ENCODE results near the gene ZNF808.
A peak's percentile ranks its signal among the peaks of the same experiment; 100 is the strongest.
"Not testable (repeated sequence)": the region's sequence is repeated elsewhere in the genome, so short reads cannot be mapped to it uniquely, and the experiment has no call there.

The ZNF808 gene

DNA sequence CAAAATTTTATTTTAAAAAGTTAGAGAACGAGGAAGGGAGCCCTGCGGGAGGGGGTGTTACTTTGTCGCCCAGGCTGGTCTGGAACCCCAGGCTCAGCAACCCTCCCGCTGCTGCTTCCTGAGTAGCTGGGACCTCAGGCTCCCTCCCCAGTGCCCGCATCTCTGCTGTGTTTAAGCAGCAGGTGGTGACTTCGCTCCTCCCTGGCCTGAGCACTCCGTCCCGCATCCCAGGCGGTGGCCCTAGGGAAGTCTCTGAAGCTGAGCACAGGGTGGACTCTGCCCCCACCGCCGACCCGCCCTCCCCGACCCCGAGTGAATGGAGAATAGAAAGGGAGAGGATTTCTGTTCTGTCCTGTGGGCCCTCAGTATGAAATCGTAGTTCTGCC is 73.2 kb downstream of the ZNF808 start:
- DNase-seq (ENCODE audit: extremely low spot score), result no peak
- TF ChIP-seq BHLHE40 (IDR thresholded peaks at IDR 0.05; ENCODE audit: borderline replicate concordance), result no peak
- no peak for TF ChIP-seq FOXM1 (IDR thresholded peaks at IDR 0.05; ENCODE audit: borderline replicate concordance)
- no peak for TF ChIP-seq FOXA1 (IDR thresholded peaks at IDR 0.05)
- TF ChIP-seq L3MBTL2 (conservative IDR thresholded peaks at IDR 0.05), result no peak
- TF ChIP-seq, protein P1, sequence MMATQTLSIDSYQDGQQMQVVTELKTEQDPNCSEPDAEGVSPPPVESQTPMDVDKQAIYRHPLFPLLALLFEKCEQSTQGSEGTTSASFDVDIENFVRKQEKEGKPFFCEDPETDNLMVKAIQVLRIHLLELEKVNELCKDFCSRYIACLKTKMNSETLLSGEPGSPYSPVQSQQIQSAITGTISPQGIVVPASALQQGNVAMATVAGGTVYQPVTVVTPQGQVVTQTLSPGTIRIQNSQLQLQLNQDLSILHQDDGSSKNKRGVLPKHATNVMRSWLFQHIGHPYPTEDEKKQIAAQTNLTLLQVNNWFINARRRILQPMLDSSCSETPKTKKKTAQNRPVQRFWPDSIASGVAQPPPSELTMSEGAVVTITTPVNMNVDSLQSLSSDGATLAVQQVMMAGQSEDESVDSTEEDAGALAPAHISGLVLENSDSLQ (IDR thresholded peaks at IDR 0.05), result no peak
- CTCF ChIA-PET, result no interaction called here
- POLR2A ChIA-PET, result no interaction called here

DNA sequence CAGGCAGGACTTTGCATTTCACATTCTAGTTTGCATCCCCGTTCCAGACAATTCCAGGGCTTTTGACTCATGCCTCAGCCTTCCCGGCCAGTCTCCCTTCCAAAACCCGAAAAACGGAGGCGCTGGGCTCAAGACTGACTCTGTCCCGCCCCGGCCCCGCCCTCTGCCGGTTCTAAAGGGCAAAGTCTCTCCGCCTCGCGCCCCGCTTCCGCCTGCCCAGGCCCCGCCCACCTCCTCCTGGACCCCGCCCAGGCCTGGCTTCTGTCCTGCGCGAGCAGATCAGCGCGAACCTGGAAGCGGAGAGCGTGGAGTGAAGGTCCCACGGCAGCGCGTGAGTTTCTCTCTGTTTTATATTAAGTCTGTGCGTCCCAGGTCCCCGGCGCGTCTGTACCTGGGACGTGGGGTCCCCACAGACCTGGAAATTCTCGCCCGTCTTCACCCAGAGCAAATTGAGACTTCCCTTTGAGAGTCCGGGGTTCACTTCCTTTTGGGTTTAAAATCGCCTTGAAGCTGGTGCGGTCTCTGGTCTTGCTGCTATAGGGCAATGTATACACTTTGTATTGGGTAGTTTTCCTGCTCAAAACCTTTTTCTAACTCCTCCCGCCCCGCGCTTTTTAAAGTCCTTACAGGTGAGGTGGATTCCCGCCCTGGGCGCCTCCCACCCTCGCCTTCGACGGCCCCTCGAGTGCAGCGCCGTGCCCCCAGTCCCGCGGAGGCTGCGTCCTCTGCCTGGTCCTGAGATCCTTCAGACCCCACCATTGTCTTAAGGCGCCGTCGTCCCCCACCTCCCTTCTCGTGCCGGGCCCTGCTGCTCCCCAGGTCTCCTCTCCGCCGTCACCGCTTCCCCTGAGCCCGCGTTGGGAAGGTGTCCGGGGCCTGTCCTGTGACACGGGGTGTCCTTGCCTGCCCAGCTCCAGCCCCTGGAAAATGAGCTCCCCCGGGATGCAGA is 73.8 kb downstream of the ZNF808 start:
- ChIA-PET POLR2A (no interaction called here), CTCF (no interaction called here)
- TF ChIP-seq ZNF384 (IDR thresholded peaks at IDR 0.05), result no peak
- no peak for TF ChIP-seq SP1 (IDR thresholded peaks at IDR 0.05)
- TF ChIP-seq CTBP1 (IDR thresholded peaks at IDR 0.05; ENCODE audit: borderline replicate concordance), result no peak
- no peak for TF ChIP-seq FOXA1 (IDR thresholded peaks at IDR 0.05)
- TF ChIP-seq SUZ12 (IDR thresholded peaks at IDR 0.05), result no peak
- TF ChIP-seq L3MBTL2 (conservative IDR thresholded peaks at IDR 0.05), result no peak
- no peak for TF ChIP-seq ELF4 (IDR thresholded peaks at IDR 0.05)
- no peak for TF ChIP-seq FOXM1 (IDR thresholded peaks at IDR 0.05; ENCODE audit: borderline replicate concordance)
- no peak for TF ChIP-seq ARNT (IDR thresholded peaks at IDR 0.05)
- TF ChIP-seq TARDBP (IDR thresholded peaks at IDR 0.05), result no peak
- DNase-seq (ENCODE audit: extremely low spot score), result peak; percentile 45

DNA sequence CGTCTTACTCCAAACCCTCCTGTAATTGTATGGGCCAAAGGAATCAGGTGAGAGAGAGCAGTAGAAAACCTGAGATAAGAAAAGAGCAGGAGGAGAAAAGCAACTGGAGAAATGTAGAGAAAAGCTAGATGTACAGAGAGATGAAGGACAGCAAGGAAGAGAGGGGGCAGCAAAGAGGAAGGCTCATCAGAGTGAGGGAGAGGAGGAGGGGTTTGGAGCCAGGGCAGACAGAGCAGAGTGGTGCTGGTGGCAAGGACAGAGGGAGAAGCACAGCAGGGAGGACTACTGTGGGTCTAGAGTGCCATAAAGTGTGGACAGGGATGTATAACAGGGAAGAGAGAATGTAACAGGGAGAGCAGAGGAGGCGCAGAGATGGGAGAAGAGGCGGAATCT is 74.5 kb downstream of the ZNF808 start:
- DNase-seq (ENCODE audit: extremely low spot score); CTCF ChIA-PET; POLR2A ChIA-PET: not testable (repeated sequence)

DNA sequence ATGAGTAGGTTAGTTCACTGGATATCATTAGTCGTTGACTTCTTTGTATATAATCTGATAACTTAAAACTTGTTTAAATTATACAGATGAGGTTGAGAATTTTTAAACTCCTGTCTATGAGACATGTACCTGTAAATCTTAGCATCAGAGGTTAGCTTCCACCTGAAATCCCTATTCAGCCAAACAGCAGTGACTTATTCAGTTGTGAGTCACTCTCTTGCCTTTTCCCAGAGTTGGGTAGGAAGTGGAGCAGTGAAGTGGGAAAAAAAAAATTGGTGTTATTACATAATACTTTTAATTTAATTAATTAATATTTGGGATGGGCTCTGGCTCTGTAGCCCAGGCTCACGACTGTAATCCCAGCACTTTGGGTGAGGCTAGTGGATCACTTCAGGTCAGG is 75.5 kb downstream of the ZNF808 start:
- CTCF ChIA-PET, result no interaction called here
- TF ChIP-seq HDGF (IDR thresholded peaks at IDR 0.05; ENCODE audit: borderline replicate concordance), result no peak
- no peak for TF ChIP-seq LEF1 (IDR thresholded peaks at IDR 0.05; ENCODE audit: borderline replicate concordance)
- TF ChIP-seq FOXM1 (IDR thresholded peaks at IDR 0.05; ENCODE audit: borderline replicate concordance), result no peak
- TF ChIP-seq TARDBP (IDR thresholded peaks at IDR 0.05), result no peak
- POLR2A ChIA-PET, result no interaction called here
- no peak for DNase-seq (ENCODE audit: extremely low spot score)

DNA sequence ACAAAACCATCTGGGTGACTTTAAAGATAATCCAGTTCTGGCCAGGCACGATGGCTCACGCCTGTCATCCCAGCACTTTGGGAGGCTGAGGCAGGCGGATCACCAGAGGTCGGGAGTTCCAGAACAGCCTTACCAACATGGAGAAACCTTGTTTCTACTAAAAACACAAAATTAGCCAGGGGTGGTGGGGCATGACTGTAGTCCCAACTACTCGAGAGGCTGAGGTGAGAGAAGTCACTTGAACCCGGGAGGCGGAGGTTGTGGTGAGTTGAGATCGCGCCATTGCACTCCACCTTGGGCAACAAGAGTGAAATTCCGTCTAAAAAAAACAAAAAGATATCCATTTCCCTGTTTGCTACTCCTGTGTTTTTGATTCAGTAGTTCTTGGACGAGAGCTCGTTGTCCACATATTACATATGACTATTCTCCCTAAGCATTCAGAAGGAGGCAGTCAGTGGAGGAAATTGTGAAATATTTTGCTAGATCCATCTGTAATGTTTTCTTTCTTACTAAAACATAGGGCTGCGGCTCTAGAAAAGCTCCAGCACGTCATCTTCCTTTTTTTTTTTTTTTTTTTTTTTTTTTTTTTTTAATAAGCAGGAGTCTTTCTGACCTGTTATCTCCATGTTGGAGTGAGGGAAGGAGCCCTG is 76.2 kb downstream of the ZNF808 start:
- no peak for DNase-seq (ENCODE audit: extremely low spot score)
- CTCF ChIA-PET, result no interaction called here
- POLR2A ChIA-PET, result no interaction called here
- TF ChIP-seq FOXK2 (IDR thresholded peaks at IDR 0.05) (no peak), NFRKB (IDR thresholded peaks at IDR 0.05) (no peak), ELF4 (IDR thresholded peaks at IDR 0.05) (no peak), FOXA1 (IDR thresholded peaks at IDR 0.05) (no peak)

All from HEK293T (cell line).